IPS-NIHi11 (cell line): ENCODE measurements around the gene APOM.
A peak's percentile ranks its signal among the peaks of the same experiment; 100 is the strongest.

Experiments used
- DNase-seq: peaks from one replicate; pipeline ENCODE4 v3.0.0; 2012; ENCODE audit warnings: mixed read lengths, low spot score

APOM gene

DNA sequence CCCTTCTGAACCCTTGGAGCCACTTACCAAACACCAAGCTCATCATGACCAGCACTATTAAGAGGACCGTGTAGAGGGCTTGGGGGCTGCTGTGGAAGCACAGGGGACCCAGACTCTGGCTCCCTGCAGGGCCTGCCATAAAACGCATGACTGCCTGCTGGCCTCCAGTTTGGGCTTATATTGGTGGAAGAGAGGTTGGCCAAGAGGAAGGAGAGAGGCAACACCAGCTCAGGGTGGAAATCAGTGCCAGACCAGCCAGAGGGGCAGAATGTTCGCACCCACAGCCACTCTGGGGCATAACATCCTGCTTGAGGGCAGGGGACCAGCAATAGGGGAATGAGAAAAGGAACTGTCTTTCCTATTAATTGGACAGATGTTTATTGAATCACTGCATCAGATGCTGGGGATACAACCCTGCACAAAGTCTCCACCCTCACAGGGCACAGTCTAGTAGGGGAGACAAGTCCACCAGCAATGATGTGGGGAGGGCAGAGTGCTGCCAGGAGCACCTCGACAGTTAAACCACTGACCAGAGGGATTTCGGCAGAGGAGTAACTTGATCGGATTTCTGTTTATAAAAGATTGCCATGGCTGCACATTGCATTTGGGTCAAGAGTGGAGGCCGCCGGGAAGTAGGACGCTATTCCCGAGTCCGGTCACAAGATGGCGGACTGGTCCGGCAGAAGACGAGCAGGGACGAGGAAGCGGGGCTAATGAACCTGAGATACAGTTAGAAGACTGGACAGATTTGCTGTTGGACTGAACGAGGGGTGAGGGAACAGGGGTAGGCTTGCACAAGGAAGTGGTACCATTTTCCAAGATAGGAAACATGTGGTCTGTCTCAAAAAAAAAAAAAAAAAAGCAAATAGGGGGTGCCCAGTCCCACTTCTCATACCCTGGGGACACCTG lies 24.8 kb downstream of the APOM start, which contains the start of gene LY6G5C:
Gene LY6G5C (minus strand): TSS at position 842 of the 909 bp plus-strand sequence. CDS start 694 bp downstream, at position 148.
- DNase-seq, result peak; percentile 76

DNA sequence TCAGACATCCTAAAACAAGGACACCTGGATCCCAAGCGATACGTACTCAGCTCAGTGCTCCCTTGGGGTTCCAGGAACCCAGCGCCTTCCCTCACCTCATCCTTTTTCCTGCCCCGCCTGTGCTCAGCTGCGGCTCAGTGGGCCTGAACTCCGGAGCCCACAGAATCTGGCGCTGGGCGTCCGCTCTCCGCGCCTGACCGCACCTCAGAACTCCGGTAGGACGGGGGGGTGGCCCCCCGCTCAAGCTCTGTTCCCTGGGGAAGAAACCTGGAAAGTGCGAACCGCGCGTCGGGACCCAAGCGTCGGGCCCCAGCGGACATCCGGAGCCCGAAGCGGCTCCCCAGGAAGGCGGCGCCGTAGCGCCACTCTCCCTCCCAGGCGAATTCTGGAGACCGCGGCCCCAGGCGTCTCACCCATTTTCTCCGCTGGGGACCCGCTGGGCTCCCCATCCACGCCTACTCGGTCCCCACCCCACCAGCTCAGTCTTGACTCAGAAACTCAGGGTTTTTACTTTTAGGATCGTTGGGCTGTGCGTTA lies 25.5 kb downstream of the APOM start:
- peak; percentile 67 for DNase-seq

- DNase-seq, result no peak
These were observed 27.9 kb downstream of the APOM start for GRCh38 chr6:31683591-31683990.

GRCh38 chr6:31686483-31686882 lies 30.8 kb downstream of the APOM start:
- DNase-seq, result no peak

- no peak for DNase-seq
These were observed 31.6 kb downstream of the APOM start for GRCh38 chr6:31687321-31687720.

DNA sequence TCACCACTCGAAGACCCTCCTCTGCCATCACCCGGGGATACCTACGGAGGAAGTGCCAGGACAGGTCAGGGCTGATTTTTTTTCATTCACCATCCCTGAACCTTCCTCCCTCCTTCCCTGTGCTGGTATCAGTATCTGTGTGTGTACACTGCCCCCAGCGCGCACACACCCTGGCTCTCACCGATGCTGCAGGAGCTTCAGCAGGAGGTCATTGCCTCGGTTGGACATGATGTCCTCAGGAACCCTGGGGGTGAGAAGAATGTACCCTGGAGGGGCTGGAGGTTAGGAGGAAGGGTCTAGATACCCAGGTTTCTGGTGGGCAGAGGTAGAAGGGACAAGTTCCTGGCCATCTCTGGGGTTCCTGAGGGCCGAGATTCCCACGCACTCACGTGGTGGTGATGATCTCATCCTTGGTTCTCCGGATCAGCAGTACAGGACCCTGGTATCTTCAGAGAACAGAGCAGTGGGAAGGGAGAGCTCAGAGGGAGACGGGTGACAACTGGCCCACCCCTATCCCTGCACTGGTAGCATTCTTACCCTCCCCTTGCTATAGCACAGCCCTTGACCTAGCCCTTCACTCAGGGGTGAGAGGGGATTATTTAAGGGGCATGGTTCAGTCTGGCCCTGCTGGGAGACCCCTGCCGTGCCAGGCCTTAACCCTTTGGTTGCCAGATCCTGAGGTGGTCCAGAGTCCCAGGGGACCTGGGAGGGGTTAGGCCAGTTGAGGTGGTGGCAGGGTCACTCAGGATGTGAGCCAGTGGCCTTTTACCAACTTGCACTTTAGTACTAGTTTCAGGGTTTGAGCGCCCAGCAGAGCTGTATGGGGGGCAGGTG lies 32.4 kb downstream of the APOM start:
- no peak for DNase-seq

DNA sequence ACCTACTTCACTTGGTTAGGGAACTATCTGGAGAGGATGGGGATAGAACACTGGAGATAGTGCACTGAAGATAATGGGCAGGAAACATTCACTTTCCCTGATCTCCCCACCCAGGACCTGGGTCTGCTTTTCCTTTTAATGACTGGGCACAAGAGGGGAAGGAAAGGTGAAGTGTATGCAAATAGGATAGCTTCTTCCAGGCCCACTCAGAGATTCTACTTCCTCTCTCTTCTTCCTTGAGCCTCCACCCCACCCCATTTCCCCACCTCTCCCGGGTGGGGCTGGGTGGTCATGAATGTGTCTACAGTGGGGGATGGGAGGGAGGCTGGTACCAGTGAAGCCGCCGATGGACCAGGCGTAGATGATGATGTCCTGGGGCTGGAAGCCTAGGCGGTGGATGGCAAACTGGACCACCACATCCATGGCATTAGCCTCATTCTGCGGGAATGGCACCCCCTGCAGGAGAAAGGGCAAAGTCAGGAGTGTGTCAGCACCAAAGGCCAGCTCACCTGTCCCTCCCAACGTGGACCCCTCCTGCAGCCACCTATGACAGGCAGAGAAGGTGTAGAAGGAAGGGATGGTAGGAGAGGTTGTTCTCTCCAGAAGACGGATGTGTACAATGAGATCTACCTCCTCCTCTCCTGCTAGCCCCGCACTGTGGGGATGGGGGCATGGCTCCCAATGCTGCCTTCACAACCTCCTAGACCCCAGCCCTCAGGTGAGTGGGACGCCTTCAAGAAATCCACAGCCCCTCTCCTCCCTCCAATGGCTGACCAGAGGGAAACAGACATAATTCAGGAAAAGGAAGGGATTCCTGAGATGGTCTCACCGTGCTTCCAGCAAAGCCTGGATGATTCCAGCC lies 33.8 kb downstream of the APOM start:
- peak; percentile 61 for DNase-seq

DNA sequence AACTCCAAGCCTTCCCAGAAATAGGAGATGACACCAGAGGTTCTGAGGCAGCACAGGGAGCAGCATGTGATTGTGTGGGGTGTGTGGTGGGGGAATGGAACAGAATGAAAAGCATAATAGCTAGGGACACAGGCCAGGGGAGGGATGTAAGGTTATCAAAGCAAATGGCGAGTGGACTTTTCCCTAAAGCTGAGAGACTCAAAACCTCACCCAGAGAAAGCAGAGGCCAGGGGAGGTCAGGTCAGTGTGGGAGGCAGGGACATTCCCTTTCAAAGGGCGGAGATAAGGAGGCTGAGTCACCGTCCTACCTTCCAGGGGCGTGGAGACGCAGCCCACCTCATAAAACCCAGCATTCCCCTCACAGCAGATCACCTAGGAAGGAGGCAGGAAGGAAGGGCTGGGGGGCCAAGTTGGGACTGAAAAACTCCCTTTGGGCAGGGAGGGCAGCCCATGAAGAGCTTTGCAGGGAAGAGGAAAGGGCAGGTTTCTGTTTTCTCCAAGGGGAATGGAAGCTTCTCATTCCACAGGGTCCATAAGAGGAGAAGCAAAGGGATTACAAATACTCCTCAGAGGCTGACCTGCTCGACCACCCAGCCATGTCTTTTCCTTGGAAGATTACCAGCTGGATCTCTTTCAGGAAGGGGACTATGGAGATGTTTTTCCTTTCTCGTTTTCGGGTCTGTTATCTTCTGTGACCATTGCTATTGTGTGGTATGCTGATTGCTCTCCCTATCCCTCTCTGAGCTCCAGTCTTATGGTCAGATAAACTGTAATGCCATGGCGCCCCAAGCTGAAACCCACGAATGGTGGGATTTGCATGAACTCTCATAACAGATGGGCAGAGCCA lies 34.8 kb downstream of the APOM start:
- no peak for DNase-seq

DNA sequence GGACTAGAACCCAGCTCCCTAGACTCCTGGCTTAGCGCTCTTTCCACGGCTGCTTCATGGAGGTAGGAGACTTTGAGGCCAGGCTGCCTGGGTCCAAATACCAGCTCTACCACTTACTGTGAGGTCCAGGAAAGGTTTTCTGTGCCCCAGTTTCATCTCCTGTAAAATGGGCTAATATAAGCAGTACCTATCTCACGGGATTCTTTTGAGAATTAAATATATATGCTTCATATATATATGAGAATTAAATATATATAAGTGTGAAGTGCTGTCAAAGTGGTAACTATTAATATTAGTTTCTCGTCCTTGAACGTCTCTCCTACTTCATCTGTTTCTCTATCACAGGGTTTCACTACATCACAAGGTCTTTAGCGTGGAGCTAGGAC lies 35.4 kb downstream of the APOM start:
- DNase-seq, result no peak

DNA sequence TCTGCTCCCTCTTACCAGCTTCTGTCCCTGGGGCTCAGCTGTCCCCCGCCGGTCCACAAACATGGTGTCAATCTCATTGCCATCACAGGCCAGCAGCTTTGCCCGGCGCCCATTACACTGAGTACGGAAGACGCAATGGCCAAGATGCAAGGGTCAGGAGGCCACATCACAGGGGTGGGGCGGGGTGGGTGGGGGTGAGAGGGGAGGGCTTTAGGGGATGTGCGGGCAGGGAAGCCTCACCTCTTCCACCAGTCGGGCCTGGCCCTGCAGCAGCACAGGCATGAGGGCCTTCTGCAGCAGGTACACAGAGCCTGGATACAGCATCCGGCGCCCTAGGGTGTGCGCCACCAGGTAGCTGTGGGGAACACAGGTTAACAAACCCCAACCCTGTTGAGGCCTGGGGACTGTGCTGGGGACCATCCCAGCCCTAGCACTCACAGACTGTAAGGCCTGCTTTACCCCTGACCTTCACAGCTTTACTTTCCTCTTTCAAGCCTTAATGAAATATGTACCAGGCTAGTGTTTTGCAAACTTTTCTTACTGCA lies 35.9 kb downstream of the APOM start:
- DNase-seq, result no peak

DNA sequence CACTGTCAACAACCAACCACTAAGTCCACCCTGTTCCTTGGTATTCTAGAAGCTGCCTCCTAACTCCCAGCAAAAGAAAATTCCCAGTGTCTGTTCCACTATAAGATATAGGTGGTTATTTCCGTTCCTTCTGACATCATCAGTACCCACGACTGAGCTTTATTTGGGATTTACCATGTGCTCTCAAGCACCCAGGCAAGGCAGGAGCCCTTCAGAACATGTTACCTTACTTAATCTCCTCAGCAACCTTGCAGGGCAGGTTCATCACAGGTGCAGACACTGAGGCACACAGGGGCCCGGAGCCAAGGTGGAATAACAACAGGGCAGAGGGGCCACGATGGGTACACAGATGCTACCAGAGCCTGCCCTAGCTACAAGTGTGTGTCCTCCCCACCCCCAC lies 36.7 kb downstream of the APOM start:
- no peak for DNase-seq

DNA sequence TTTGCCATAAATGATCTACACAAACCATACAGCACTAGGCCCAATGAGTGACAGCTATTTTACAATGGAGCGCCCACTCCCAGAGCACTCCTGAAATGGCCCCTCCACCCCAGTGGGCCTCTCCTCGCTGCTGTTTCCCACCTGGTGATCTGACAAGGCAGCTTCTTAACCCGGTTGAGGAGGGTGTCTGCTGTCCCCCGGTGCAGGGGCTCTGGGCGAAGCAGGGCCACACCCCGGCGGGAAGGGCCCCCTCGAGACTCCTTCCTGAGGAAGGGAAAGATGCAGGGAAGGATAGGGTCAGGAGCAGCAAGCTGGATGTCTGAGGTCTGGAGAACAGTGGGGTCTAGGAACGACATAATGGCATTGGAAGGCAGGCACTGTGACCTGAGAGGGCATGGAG lies 37.2 kb downstream of the APOM start:
- DNase-seq, result no peak

DNA sequence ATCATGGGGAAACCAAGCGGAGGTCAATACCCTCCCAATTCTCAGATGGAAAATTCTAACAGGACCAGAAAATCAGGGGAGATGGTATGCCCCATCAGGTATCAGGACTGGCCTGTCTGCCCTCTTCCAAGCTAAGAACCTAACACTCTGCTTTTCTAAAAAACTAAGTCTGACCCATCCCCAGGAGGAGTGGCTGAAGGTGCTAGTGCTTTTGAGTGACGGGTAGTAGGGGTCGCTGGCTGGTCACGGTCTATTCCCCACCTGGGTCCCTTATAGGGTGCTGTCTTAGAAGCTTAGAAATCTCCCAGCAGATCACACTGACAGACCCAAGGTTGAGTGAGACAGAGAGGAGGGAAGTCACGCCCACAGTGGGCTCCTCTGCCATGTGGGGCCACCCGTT lies 37.8 kb downstream of the APOM start:
- DNase-seq, result no peak

GRCh38 chr6:31697555-31697954 lies 41.9 kb downstream of the APOM start:
- no peak for DNase-seq

GRCh38 chr6:31700740-31701401 lies 45.2 kb downstream of the APOM start:
- DNase-seq, result no peak

DNA sequence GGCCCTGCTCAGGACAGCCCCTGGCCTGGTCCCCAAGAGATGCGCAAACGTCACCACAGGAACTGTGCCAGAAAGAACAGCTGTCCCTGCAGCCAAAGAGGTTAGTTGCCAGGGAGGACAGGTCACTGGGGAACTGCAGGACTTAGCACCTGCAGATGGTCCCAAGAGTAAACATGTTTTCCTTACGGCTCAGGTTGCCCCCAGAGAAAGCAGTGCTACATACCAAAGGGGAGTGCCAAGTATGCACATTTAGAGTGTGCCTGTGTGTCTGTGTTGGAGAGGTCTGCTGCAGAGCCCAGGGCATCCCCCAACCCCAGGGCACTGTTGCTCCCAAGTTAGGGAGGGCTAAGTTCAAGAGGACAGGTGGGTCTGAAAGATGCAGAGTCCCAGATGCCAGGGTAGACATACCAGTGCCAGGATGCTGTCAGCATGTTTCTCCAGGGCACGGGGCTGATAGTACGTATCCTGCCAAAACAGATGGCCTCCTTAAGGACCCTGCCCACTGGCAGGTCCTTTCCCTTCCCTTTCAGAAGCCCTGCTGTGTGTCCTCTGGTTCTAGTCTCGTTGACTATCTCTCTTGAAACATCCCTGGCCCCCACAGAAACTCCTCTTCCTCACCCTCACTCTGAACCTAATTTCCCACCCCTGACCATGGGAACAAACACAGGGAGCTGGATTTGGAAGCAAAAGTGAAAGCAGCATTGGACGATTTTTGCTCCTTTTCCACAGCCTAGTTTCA lies 46.1 kb downstream of the APOM start:
- DNase-seq, result no peak

DNA sequence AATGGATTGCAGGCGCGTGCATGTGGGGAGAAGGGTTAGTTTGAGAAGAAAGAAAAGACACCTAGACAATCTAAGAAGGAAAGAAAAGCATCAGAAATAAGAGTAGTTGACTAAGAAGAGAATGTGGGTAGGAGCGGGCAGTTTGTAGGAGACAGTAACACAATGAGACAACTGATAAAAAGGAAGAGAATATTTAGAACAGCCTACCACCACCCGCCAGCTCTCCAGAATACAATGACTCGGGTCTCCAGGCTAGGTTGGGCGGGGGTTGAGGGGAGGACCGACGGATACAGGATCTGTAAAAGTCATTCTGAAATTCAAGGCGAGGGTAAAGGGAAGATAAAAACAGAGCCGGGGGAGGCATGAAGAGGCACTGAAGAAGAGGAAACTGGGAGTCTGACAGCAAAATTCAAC lies 46.7 kb downstream of the APOM start:
- peak; percentile 54 for DNase-seq

GRCh38 chr6:31702819-31703716 lies 47.4 kb downstream of the APOM start, which contains the start of gene ABHD16A:
Gene ABHD16A, minus strand, starts transcription at chr6:31703324. Its CDS starts 43 bp downstream, at chr6:31703281.
- peak; percentile 100 for DNase-seq
